SIG-M5 treated with dmso at 0.1 percent for 504 hours (cell line): ENCODE data around the gene FOXN3.
A peak's percentile ranks its signal among the peaks of the same experiment; 100 is the strongest.

Experiments used
- DNase-seq: peaks from one replicate; lab custom pipeline; 2025; ENCODE audit not compliant: unreplicated experiment; lab: John Stamatoyannopoulos, UW

FOXN3 gene, protein sequence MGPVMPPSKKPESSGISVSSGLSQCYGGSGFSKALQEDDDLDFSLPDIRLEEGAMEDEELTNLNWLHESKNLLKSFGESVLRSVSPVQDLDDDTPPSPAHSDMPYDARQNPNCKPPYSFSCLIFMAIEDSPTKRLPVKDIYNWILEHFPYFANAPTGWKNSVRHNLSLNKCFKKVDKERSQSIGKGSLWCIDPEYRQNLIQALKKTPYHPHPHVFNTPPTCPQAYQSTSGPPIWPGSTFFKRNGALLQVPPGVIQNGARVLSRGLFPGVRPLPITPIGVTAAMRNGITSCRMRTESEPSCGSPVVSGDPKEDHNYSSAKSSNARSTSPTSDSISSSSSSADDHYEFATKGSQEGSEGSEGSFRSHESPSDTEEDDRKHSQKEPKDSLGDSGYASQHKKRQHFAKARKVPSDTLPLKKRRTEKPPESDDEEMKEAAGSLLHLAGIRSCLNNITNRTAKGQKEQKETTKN

DNA sequence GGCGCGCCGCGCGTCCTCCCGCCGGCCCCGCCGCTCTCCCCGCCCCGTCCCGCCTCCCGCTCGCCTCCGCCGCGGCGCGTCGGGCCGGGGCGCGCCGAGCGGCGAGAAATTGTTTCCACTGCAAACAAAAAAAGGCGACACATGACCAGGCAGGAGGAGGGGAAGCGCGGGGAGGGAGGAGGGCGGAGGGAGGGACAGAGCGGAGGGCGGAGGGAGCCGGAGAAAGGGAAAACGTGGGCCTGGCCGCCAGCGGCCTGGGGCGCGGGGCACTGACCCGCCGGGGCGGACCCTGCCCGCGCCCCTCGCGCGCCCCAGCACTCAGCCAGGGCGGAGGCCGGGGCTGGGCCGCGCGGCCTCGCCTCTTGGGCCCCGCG is at the start of gene FOXN3:
FOXN3 (minus strand) TSS at position 143 of the 374 bp plus-strand sequence. CDS start 4,757 bp downstream, outside the sequence.
- peak; percentile 83 for DNase-seq

DNA sequence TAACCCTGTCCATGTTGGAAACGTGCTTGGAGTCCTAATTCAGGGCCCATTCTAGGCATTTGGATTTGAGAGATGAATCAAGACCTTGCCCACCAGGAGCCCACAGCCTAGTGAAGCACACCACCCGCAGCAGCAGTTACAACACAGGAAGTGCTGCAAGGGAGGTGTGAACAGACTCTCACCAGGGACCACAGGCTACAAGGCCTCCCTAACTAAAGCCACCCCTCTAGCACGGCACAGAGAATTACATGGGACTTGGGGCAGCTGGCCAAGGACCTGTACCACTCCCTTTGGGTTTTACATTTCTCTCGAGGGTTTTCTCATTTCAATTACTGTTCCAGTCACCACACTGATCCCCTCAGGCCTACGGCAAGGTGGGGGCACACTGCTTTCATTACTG is 49.5 kb upstream of the FOXN3 start:
- peak; percentile 41 for DNase-seq

DNA sequence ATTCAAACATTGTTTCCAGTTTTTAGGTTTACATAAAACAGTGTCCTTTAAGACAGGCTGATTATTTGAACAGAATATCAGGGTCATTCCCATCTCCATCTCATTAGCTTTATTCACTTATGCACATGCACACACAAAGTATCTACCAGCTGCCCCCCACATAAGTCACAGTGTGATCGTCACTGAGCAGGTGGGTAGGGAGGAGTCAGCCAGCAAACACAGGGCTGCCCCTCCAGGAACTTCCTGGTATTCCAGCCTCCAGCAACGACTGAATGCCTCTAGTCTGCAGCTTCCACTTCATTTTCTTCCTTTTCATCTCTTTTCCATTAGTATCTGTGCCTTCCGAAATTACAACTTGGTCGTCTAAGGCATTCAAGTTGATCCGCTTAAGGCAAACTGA is 48.8 kb upstream of the FOXN3 start:
- no peak for DNase-seq

DNA sequence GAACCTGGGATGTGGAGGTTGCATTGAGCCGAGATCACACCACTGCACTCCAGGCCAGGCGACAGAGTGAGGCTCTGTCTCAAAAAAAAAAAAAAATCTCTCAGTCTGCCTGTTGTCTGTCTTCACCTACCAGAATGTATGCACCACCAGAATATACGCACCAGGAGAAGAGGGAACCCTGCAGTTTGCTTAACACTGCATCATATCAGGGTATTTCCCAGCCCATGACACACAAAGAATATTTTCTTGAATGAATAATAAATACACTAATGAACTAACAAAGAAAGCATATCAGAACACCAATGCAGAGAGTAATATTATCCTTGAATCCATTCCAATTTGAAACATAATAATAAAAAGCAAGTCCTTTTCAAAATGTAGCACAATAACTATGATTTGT is 44.2 kb upstream of the FOXN3 start:
- no peak for DNase-seq

DNA sequence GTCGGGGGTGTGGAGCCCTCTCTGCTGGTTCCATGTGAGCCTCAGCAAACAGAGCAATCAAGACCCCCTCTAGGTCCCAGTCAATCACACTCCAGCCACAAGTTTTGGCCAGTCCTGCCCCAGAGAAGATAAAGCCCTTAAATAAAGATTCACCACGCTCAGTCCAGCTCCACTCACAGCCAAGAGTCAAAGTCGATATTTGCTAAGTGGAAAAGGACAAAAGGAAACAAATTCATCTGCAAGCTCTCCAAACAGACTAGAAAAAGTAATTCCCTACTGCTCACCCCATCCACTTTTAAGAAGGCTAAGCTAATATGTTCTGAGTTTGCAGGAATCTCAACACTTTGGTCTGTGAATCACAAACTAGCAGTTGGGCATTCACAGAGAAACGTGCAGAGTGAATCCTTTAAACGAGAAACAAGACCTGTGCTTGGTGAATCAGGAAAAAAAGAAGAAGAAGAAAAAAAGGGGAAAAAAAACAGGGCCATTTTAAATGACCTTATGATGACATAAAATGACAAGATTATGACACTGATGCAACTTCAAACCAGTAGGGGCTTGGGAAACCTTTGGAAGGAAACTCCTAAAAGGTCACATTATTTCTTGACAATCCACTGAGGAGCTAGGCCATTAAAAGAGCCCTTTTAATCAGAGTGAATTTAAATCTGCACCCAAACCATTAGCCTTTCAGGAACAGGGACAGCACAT is 41.8 kb upstream of the FOXN3 start:
- DNase-seq, result peak; percentile 79

DNA sequence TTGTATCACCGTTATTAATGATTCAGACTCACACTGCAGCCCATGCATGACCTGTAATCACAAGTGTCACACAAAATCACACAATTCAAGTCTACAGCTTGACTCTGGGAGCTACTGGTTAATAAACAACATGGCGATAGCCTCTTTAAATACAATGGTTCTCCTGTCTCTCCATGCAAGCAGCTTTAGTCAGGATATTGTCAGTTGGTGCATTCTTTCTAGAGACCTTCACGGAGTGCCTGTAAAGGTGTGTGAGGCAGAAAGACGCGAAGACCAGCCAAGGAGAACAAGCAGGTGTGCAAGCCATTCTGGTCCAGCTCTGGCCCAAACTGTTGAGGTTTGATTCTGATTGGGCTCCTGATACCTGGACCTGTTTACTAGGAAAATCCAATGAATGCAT is 40.0 kb upstream of the FOXN3 start:
- DNase-seq, result no peak

DNA sequence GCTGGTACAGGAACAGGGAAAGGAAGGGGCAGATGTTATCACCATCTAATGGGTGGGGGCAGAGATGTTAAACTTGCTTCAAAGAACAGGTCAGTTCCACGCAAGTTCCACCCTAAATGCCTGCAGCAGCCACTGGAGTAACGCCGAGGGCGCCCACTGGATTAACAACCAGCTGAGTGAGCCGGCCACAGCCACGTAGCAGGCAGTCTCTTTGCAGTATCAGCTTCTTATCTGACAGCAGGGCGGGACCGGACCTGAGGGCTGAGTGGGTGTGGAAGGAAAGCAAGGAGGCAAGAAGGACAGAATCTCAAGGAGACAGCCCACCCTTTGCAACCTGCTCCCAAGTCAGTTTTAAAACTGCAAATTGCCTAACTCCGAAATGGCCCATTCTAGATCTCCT is 38.4 kb upstream of the FOXN3 start:
- no peak for DNase-seq

DNA sequence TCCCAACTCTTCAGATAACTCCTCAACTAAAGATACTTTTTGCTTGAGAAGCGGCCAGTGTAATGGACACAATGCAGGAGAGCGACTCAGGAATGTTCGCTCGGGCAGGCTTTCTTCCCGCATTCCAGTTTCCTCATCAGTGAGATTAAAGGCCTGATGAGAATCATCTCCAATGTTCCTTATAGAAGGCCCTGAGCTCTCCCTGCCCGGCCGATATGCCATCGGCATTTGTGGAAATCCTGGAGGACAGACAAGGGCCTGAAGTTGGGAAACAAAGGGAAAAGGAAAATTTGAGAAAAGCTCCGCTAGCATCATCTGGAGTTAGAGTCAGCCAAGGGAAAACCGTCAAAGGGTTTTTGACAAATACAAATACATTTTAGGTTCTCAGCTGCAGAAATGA is 38.0 kb upstream of the FOXN3 start:
- DNase-seq, result no peak

DNA sequence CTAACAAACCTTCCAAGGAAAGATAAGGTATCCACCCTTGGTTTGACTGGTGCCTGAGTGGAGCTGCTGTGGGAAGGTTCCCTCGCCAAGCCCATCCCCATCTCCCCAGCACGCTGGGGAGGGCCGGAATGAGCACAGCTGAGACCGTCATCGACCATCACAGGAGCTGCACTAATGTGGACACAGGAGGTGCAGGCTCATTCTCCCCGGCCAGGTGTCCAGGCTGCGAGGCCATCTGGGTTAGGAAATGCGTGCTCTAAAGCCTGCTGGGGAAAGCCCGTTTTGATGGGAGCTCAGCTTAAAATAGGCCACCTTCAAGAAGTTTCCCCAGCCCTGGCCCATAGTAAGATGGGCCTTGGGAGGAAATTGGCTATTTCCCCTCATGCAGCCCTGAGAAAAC is 35.2 kb upstream of the FOXN3 start:
- DNase-seq, result no peak

DNA sequence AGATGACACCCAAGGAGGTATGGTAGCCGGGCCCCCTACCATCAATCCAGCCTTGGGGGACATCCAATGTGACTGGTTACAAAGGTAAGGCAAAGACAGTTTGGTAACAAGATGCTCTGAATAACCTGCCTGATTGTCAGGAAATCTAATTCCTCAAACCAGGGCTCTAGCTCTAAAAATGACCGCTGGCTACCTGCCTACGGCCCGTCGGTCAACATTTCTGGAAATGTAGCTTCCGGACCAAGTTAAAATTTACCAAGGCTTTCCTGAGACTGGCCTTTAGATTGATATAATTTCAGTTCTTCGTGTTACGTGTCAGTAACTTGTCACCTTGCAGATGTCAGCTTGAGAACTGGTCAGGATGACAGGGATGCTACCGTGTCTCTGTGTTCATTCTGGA is 34.2 kb upstream of the FOXN3 start:
- DNase-seq, result no peak

DNA sequence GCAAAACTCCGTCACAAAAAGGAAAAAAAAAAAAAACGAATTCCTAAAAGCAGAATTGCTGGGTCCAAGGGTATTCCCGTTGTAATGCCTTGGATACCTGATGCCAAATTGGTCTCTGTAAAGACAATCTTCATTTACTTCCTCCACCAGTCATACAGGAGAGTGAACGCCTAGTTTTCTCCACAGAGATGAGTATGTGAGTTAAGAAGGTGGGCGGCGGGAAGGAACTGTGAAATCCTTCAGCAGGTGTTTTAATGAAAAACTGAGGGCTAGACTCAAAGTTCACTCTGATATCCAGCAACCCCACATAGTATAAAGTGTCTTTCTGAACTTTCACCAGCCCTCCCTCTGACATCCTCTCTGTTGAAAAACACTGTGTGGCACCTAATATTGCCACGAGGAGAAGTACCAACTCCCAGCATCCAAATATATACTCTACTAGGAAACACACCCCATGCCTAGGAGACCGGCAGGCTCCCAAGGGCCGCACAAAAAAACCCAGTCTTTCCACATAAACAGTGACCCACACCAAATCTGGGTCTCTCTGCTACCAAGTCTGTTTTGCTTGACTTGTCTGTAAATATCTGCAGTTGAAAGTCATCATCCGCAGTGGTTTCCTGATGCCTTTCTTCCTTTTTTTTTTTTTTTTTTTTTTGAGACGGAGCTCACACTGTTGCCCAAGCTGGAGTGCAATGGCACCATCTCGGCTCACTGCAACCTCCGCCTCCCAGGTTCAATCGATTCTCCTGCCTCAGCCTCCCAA is 30.3 kb upstream of the FOXN3 start:
- DNase-seq, result peak; percentile 14

DNA sequence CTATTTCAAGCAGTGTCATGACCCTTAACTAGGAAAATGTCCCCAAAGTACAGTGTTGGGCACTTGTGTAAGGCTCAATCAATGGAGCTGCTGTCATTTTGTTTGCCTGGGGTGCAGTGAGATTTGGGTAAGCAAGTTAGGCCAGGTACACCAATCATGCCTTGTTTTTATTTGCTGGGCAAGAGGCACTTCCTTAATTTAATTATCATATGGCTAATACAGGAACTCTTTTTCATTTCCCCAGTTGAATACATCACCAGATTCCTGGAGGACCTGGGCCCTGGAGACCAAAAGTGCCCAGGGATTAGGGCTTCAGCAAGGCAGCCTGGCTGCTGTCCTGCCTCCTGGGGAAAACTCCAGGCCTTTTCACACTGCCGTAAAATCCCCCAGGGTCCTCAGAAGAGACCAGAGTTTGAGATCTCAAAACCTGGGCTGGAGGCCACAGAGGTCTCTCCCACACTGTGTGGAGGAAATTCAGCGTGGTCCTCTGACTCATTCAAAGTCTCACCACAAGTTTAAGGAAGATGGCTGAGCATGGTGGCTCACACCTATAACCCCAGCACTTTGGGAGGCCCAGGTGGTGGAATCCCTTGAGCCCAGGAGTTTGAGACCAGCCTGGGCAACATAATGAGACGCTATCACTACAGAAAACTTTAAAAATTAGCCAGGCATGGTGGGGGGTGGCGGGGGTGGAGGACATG is 28.4 kb upstream of the FOXN3 start:
- DNase-seq, result peak; percentile 8

DNA sequence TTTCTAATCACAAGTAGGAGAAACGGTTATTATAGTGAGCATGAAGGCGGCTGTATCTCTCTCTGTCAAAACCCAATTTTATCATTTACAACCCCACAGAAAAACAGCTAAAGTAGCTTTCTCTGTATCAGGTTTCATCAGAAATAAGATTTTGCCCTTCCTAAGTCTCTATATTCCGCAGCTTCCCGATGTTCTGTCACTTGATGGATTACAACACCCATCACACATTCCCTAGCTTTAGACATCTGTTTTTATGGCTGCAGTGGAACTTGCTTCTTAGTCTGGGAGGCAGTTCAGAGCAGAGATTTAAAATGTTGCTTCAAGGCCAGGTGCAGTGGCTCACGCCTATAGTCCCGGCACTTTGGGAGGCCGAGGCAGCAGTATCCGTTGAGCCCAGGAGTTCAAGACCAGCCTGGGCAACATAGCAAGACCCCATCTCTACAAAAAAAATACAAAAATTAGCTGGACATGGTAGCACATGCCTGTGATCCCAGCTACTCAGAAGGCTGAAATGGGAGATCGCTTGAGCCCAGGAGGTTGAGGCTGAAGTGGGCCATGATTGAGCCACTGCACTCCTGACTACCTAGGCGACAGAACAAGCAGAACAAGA is 27.6 kb upstream of the FOXN3 start:
- no peak for DNase-seq

DNA sequence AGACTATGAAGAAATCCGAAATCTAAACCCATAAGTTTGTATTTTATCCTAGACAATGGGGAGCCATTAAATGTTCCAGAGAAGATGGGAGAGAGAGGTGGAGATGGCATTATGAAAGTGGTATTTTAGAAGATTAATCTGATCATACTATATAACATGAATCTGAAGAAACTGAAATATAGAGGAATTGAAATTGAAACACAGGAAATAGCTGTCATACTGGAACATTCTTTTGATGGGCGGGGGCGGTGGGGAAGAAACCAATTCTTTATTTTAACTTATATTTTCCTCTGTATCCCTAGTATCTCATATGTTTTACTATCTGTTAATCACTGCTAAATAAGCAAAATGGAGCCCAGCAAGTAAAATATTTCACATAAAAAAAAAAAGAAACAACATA is 27.0 kb upstream of the FOXN3 start:
- DNase-seq, result no peak

DNA sequence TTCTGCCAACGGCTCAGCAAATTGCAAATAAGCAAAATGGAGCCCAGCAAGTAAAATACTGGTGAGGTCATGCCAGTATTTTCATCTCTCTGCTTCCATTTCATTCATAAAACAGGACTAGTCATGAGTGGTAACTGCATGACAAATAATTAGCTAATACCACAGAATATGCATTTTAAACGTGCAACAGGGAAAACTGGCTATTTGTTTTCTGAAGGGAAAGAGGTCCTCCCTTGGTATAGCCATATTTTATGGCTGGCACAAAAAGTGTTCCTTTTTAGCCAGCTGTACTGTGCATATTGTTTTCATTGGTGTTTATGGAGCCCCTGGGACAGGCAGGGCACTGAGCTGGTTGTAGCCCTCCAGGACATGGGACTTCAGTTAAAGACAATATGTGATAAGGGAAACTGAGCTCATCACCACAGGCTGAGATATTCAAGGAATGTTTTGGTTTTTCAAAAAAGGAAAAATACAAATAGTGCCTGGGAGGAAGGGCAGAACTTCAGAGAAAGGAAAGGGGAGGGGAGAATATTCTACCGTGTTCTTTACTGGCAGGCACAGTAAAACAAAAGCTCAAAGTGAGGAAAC is 26.1 kb upstream of the FOXN3 start:
- no peak for DNase-seq

DNA sequence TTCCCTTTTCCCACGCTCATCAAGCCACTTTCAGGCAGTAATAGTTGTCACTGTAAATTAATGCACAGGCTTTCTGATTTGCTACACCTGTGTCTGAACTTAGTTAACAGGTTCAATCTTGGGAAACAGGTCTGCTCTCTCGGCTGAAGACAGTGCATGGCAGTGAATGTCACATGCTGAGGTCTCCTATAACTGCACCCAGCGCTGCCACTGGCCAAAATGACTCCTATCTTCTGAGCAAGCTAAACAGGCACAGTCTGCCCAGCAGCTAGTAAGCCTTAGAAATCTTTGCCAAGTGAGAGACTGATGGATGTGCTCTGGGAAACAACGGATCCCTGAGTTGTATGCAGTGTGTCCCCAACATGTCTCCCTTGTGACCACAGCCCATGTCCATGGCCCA is 25.2 kb upstream of the FOXN3 start:
- no peak for DNase-seq

DNA sequence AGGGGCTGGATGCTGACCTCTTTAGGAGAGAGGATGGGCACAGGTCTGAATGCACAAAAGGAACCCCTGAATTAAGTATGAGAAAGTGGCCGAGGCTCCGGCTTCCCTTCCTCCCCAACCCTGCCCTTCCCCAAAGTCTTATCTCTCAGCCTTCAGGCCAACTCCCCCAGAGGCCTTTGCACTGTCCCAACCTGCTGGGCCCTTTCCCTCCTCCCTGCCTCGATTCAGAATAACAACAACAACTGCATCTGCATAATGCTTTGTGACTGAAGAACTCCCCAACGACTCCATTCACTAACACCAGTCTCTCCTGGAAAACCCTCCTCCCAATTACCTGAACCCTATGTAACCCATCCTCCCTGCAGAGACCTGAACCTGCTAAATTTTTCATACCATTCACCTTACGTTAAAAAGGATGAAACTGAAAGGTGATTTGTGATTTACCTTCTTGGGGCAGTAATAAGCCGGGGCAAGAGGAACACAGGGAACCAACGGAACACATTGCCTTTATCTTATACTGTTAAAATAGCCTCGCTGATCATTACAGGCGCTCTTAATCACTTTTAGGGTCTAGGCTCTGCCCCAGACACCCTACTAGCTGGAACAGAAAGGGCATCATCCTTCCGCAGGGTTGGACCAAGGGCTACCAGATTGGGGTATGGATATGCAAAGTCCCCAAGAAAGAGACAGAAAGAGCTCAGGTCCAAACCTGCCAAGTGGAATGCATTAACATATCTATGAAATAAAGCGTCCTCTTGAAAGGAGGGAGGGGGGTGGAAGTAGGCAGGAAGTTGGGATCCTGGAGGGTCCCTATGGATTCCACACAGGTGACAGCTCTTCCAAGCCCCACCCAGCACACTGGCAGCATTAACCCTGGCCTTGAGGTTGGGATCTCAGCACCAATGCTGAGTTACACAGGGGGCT is 24.2 kb upstream of the FOXN3 start:
- no peak for DNase-seq

DNA sequence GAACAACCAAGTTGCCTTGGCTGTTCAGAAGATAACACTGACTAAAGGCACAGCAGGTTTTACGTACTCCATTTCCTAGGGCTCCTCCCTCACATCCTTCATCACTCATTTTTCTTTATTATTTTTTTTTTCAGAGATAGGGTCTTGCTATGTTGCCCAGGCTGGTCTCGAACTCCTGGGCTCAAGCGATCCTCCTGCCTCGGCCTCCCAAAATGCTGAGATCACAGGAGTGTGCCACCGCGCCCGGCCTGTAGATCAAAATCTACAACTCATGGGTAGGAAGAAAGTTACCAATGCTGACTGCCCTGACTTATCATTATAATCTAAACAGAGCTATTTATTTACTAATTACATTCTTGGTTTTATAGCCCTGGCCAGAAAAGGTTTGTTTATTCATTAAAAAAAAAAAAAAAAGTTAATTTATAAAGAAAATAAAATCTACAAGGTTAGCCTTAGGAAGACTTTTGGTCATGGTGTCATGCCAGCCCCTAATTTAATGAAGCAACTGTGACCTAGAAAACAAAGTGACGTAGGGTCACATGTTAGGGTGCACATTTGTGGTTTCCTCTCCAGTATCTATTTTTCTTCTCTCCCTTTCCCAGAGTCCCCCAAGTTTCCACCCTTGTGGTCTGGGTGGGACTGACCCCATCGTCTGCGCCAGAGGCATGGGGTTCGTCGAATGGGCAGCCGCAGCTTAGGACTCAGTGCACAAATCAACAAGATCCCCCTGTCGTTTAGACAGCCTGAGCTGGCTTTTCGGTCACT is 19.0 kb upstream of the FOXN3 start:
- no peak for DNase-seq

DNA sequence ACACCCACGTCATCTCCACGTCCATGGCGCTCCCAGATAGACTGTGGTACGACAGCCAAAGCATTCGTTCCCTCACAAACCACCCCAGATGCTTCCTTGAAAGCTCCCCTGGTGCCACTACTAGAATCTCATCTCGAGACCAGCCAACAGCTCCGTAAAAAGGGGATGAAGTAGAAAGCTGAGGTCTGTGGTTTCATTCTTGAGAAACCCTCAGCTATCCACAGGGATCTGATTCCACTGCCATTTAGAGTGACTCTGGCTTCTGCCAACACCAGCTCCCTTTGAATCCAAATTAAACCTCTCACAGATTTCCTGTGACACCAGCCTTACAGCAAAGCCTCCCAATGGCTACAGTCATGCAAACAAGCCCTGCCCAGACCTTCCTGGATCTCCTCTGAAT is 18.5 kb upstream of the FOXN3 start:
- DNase-seq, result no peak
